HG02759 (cell line): ENCODE results near the gene DKK3.

Experiments used
- ATAC-seq: cut with Tn5 transposase; IDR thresholded peaks from one replicate; pipeline ENCODE4 v1.9.1; 2021; ENCODE audit warnings: mild to moderate bottlenecking, moderate library complexity; ENCODE audit not compliant: unreplicated experiment

DKK3 gene

GRCh38 chr11:11983427-11983826 lies 25.0 kb downstream of the DKK3 start:
- no peak for ATAC-seq

- ATAC-seq: no peak
Measured at GRCh38 chr11:11982975-11983374, 25.5 kb downstream of the DKK3 start.

- no peak for ATAC-seq
Measured at GRCh38 chr11:11982461-11982860, 26.0 kb downstream of the DKK3 start.

GRCh38 chr11:11981840-11982239 lies 26.6 kb downstream of the DKK3 start:
- no peak for ATAC-seq

GRCh38 chr11:11981364-11981763 lies 27.1 kb downstream of the DKK3 start:
- ATAC-seq: no peak

DNA sequence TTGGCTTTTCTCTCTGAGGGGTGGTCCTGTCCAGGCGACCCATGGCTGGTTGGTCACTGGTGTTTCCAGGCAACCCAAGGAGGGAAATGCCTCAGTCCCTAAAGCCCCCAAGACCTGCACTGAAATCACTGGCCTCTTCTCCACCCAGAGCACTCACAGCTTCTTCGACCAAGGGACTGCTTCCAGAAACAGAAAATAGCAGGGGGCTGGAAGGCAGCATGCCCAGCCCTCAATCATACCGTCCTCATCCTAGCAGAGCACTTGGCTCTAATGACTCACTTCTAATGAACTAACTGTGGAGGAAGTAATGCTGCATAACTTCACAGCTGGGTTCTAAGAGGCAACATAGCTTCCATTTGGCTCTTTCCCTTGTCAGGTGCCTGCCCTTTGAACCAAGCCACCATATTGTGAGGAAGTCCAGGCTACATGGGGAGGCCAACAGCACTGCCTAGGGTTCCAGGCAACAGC lies 27.6 kb downstream of the DKK3 start:
- ATAC-seq: no peak

DNA sequence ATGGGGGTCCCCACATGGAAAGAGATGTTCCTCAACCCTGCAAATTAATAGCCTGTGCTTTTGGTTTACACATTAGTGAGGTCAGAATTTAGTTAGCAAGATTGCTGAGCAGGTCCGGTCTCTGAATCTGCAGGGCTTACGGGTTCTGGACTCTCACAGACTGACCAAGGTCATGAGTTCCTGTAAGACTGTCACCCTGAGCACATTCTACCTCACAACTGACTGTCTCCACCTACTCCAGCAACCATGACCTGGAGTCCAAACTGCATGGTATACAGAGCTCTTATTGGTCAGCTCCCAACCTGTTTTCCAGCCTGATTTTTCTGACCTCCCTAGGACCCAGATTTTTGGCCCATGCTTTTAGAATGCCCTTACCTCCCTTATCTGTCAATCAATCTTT lies 28.2 kb downstream of the DKK3 start:
- no peak for ATAC-seq

- no peak for ATAC-seq
Measured at GRCh38 chr11:11979488-11980117, 28.8 kb downstream of the DKK3 start.

DNA sequence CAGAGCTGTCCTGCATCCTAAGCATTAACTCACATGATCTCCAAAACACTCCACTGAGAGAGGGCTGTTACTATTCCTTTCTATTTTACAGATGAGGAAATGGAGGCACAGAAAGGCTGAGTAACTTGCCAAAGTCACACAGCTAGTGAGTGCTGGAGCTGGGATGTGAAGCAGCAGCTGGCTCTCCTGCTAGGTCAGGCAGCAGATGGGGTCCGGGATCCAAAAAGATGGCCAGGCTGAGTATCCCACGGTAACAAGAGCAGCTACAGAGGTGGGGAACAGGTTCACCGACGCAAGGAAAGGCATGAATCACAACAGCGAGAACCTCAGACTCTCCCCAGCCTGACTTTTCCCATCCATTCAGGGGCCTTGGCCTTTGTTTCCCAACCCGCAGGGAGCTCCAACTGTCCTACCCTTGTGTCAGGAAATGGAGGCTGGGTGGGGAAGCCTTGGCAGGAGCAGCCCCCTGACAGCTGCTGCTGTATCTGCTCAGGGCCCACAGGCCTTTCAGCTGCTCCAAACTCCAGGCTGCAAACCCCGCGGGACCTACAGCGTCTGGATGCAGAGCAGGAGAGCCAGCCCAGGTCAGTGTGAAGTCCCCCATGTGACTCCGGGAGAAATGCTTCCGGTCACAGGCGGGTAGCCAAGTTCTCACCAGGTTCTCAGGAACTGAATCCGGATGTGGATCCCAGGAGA lies 29.5 kb downstream of the DKK3 start:
- ATAC-seq: no peak

DNA sequence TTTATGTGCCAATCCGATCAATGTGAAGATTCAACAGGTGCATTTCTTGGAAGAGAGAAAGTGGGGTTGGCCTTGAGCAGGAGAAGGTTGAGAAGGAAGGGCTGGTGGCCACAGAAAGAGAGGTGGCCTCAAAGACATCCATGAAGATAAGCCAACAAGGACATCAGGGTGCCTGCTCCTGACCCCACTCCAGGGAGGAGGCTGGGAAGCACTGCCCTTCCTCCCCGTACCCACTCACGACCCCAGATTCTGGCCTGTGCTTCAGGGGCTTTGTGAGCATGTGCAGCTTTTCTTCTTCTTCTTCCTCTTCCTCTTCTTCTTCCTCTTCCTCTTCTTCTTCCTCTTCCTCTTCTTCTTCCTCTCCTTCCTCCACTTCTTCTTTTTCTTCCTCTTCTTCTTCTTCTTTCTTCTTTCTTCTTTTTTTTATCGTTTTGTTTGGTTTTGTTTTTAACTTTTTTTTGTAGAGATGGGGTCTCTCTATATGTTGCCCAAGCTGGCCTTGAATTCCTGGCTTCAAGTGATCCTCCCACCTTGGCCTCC lies 30.3 kb downstream of the DKK3 start:
- ATAC-seq: no peak

GRCh38 chr11:11977206-11977938 lies 31.1 kb downstream of the DKK3 start:
- no peak for ATAC-seq

- ATAC-seq: no peak
Measured at GRCh38 chr11:11976481-11977127, 31.8 kb downstream of the DKK3 start.

DNA sequence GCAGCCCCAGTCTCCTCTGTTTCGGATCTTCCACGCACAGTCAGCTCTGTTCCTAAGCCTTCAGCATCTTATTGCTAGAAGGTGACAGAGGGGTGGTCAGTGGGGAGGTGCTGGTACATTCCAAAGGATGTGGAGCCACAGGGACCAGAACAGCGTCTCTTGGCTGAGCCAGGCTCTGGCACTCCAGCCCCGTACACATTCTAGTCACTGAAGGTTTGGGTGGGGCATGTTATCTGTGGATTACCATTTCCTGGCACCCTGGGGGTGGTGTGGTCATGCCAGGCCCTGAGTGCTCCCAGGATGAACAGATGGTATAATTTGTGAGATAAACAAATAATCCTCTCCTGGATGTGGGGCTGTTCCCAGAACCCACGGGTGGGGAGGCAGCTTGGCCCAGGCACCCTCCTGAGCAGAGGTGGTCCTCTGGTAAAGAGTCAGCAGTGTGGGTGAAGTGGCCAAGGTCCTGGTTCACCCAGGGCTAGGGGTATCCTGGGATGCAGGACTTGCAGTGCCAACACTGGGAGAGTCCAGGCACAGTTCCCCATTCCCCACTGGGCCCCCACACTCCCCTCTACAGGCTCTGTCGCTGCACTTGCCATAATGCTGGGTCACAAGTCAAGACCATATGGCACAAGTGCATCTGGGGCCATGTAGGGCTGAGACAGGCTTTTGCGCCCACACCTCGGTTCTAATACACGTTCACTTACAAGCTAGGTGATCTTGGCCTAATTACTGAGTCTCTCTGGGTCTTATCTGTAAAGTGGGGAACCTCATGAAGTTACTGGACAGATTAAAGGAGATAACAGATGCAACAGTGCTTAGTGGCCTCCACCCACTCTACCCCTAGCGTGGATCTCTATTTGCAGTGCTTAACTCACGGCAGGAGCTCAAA lies 33.0 kb downstream of the DKK3 start:
- no peak for ATAC-seq

DNA sequence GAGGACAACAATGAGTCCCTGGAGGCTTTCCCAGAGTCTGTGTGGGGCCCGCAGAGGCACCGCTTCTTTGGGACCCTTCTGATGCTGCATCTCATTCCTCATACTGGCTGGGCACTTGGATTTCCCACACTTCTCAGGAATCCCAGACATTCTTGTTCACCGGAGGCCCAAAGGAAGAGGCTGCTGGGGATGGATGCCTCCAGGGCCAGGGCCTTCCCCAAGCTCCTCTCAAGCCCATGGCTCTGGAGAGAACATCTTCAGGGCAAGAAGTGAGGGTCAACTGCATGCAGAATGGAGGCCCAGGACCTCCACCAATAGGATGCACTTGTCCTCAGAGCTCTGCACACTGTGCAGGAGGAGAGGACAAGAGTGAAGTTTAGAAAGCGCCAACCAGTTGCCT lies 34.6 kb downstream of the DKK3 start:
- no peak for ATAC-seq

DNA sequence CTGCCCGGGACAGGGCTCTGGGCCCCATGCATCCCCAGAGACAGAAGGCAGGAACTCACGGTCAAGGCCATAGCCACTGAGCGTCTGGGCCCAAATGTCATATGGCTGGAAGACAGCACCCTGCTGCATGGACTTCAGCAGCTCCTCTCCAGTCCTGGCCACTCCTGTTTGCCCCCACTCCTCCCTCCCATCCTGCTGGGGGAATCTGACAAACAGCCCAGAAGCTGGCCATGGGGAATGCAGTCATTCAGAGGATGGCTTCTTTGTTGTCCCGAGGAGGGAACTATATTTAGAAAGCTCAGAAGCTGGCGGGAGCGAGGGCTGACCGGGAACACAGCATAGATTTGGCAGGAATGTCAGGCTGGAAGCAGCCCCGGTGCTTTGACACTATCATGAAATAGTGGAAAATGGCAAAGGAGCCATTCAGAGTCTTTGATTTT lies 35.0 kb downstream of the DKK3 start:
- no peak for ATAC-seq

DNA sequence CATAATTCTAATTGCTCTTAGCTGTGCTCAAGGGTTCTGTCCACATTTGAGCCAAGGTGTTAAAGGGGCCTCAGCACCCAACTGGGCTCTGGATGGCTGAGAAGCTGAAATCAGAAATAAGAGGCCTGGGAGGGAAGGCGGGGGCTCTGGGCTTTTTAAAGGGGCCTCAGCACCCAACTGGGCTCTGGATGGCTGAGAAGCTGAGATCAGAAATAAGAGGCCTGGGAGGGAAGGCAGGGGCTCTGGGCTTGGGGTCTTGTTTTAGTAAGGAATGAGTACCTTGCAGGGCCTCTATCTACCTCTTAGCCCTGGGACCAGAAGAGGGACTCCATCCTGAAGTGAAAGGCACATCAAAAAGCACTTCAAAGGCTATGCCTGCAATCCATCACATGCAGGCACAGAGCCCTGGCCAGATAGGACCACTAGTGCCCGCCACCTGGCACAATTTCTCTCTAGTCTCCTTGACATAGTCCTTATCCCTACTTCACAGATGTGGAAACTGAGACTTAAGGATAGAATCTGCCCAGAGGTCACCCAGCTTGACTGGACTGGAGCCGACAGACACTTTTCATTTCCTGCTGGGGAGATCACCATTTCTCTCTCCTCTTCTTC lies 35.6 kb downstream of the DKK3 start:
- no peak for ATAC-seq

GRCh38 chr11:11971906-11972547 lies 36.4 kb downstream of the DKK3 start:
- no peak for ATAC-seq

DNA sequence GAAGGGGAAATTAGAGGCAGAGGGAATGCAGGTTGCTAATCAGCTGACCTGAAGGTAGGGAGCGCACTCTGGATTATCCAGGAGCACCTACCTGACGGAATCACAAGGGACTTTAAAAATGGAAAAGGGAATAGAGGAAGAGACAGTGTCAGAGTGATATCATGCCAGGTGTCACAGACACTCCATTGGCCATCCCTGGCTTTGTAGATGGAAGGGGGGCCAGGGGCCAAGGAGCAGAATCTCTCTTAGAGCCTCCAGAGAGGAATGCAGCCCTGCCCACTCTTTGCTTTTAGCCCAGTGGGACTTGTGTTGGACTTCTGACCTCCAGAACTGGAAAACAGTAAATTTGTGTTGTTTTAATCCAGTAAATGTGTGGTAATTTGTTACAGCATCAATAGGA lies 37.9 kb downstream of the DKK3 start:
- ATAC-seq: no peak
